ENCODE measurements around the gene PTPRA.
A peak's percentile ranks its signal among the peaks of the same experiment; 100 is the strongest.

Gene PTPRA

DNA sequence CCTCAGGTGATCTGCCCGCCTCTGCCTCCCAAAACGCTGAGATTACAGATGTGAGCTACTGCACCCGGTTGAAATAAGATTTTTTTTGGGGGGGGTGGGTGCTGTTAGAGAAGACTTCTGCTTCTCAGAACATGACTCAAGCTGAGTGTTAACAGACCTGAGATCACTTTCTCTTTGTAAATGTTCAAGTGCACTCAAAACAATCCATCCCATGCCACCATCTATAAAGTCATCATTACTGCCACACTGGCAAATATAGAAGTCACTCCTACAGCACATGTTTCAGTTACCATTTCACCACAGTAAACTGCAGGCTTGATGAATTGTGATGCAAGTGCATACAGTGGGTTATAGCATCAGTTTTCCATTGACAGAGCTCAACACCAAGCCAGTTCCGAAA lies 23.8 kb upstream of the PTPRA start:
- DNase-seq (ENCODE audit: low read depth in 2 of 2), result no peak

DNA sequence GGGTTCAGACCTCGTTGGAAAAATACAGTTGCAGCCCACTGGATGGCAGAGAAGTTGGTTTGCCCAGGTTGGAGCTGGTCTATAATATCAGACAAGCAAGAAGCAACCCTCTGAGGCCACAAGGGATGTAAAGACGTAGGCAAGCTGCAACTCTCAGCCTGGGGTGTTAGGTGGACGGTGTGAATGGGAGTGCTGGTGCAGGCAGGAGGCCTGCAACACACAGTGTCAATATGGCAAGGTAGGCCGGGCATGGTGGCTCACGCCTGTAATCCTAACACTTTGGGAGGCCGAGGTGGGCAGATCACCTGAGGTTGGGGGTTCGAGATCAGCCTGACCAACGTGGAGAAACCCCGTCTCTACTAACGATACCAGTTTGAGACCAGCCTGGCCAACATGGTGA lies 22.2 kb upstream of the PTPRA start:
- DNase-seq (ENCODE audit: low read depth in 2 of 2), result no peak

DNA sequence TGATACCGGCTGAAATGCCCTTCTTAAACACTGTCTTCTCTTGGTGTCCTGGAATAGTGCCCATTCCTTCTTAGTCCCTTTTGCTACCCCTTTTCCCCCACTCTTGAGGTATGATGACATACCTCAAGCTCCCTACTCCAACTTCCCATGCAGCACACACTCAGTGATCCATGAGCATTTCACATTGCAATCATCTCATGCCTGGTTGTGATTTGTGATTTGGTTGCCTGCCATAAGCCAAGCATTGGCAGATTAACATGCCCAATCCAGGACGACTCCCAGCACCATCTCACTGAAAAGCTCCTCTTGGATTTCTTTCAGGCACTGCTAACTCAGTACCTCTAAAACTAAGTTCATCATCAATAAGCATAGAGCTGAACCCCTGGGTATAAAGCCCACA lies 14.7 kb upstream of the PTPRA start:
- no peak for DNase-seq (ENCODE audit: low read depth in 2 of 2)

DNA sequence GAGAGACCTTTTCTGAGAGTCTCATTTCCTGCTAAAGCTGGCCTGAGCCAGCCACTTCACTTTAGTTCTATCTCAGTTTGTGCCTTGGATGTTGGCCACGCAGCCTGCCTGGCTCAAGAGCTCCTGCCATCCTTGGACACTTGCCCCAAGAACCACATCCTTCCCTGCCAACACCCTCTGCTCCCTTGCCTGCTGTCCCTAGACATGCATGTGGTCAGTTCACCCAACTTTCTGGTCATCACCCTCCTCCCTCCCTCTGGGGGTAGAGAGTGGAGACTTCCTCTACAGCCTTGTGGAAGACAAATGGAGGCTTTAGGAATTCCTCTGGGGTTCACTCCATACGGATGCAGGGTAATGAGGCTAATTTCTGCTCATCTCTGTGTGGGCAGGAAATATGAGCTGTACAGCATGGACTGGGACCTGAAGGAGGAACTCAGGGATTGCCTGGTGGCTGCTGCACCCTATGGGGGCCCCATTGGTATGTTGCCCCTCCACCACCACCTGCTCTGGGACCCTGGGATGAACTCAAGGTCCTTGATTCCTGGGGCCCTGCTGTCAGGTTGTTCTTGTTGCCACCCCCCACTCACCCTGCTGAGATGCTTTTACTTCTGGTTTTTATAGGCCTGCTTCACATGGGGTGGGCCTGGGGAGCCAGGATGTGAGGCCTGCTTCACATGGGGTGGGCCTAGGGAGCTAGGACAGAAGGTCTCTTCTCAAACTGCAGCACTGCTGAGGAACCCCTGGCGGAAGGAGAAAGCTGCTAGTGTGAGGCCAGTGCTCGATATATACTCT lies 13.8 kb upstream of the PTPRA start:
- no peak for DNase-seq (ENCODE audit: low read depth in 2 of 2)

DNA sequence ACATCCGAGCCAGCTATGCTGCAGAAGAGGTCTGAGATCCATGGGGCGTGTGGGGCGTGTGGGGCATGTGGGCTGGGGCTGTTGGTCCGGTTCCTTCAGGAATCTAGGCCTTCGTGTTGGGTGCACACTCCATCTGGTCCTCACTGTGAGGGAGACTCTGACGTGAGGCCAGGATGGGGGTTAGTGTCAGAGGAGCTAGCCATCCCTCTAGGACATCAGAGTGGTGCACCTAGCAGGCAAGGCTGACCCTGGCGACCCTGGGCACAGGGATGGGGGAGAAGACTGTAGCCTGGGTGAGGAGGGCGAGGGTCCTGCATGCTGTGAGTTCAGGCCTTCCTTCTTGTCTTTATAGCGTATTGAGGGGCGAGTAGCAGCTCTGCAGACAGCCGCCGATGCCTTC lies 8.7 kb upstream of the PTPRA start:
- no peak for DNase-seq (ENCODE audit: low read depth in 2 of 2)

DNA sequence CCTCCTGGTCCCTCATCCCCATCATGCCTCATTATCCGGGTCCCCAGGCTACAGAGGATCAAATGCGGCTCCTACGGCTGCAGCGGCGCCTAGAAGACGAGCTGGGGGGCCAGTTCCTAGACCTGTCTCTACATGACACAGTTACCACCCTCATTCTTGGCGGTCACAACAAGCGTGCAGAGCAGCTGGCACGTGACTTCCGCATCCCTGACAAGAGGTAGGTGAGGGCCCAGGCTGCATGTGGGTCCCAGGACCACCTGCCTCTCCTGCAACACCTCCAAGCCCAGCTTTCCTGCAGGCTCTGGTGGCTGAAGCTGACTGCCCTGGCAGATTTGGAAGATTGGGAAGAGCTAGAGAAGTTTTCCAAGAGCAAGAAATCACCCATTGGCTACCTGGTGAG lies 8.2 kb upstream of the PTPRA start:
- no peak for DNase-seq (ENCODE audit: low read depth in 2 of 2)

DNA sequence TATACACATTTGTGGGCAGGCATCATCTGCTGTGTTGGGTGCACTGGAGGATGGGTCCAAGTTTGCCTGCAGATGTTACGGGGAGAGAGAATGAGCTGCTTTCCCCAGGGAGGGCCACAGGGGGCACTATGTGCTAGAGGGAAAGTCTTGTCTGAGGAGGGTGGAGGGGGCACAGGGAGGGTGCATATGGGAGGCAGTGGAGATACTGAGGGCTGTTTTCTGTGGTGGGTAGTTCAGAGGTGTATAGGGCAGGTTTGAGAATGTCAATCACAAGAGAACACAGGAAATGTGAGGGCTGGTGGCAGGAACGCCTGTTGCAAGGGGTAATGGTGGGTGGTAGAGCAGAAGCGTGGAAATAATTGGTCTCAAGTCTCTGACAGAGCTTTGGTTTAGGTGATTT lies 7.7 kb upstream of the PTPRA start:
- peak in 1 of 2 donors; percentile 43 for DNase-seq (ENCODE audit: low read depth in 2 of 2)

DNA sequence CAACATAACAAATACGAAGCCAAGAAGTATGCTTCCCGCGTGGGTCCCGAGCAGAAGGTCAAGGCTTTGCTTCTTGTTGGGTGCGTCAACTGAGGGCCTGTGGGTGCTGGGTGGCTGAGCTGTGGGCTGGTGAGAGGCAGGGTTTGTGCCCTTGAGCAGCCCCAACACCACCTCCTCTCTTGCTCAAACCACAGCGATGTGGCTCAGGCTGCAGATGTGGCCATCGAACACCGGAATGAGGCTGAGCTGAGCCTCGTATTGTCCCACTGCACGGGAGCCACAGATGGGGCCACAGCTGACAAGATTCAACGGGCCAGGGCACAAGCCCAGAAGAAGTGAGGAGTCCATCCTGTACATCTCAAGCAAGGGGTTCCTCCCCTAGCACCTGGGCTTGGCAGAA lies 7.0 kb upstream of the PTPRA start:
- no peak for DNase-seq (ENCODE audit: low read depth in 2 of 2)

DNA sequence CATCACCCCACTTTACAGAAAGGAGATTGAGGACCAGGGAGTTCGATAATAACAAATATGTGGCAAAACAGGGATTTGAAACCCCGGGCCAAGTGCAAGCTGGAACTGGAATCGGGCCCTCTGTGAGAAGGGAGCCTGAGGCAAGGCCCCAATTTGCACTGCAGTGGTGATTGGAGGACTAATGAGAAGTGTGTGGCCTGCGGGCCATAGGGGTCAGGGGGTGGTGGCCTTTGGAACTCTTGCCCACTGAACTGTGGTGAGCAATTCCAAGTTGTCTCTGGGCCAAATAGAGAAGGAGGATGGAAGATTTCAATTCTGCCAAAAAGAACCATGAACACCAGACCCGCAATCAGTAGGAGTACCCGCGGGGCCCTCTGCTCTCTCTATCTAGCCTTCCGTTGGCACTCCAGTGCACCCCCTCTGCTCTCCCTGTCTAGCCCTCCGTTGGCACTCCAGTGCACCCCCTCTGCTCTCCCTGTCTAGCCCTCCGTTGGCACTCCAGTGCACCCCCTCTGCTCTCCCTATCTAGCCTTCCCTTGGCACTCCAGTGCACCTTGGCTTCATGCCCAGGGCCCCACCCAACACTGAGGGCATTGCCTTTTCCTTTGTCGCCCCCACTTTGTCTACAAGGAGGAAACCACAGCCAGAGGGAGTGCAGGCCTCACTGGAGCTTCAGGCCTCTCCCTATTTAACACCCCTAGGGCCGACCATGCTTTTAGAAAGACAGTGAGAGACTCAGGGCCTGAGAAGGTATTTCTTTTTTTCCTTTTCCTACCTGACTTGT lies 6.0 kb upstream of the PTPRA start:
- DNase-seq (ENCODE audit: low read depth in 2 of 2), result no peak

DNA sequence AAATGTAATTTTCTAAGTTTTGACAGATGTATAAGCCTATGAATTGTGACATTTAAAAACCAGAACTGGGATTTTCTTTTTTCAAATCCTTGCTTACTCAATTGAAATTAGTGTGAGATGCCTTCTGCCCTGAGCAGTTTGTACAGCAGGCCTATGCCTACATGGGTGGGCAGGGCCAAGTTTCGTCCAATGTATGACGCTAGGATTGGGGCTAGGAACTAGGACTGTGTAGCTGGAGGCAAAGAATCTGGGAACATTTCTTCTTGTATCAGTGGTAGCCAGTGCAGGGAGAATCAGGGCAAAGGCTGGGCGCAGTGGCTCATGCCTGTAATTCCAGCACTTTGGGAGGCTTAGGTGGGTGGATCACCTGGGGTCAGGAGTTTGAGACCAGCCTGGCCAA lies 3.9 kb upstream of the PTPRA start:
- no peak for DNase-seq (ENCODE audit: low read depth in 2 of 2)

DNA sequence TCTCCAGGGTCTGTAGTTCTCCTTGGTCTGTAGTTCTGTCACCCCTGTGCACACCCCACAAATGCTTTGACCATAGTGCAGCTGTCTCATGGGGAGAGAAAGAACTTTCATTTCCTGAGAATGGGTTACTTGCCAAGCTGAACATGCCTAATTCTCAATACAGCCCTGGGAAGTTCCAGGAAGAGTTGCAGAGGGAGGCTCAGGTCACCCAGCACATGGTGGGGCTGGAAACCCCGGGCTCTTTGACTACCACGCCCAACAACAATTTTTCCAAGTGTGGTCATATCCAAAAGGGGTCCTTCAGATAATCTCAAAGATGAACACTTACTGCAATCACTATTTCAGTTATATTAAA lies 2.2 kb upstream of the PTPRA start:
- DNase-seq (ENCODE audit: low read depth in 2 of 2), result no peak

DNA sequence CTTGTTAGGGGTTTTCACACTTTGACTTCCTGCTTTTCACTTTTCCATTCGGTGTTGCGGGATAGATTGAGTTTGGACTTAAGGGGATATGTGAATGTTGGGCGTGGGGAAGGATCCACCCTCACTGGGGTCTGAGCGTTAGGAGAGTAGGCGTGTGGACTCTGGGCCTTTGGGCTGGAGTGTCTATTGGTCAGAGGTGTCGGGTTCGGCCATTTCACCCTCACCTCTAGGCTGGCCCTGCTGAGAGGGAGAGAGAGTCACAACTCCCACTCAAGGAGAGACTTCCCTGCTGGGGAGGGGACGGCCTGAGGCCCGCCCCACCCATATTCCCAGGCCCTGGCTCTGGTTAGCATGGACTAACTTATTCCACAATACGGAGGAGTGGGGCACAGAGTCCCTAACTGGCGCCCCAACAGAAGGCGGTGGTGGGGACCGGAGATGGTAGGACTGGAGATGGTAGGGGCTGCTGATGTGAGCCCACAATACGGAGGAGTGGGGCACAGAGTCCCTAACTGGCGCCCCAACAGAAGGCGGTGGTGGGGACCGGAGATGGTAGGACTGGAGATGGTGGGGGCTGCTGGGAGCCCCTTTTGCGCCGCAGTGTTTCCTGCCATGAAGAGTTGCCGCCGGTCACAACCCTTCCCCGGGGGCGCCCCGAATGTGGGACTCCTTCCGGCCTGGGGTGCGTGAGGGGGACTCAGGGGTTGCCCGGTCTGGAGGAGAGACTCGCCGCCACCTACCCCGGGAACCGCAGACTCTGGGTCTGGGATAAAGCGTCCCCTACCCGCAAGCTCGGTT lies 1.4 kb upstream of the PTPRA start:
- DNase-seq (ENCODE audit: low read depth in 2 of 2), result no peak

DNA sequence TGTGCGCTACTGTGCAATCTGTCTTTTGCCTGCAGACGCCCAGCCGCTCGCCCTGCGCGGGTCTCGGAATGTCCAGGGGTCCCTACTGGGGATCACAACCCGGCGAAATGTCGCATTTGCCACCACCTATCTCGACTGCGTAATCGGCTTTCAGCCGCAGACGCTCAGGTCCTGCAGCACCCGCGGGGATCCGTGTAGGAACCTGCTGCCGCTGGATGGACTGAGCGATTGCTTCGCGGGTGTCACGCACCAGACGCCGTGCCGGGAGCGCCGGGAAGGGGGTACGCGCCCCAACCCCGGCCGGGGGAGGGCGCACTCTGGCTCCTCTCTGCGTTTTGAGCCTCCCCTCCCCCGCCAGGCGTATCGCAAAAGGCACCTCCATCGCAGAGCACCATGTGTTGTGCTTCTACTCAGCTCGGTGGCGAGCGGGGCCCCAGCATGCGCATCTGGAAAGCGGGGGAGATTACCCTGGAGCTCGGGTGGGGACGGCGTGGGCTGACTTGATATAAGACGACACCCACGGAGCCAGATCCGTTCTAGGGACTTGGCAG lies 747 bp upstream of the PTPRA start:
- DNase-seq (ENCODE audit: low read depth in 2 of 2), result peak; percentile 64 to 72

DNA sequence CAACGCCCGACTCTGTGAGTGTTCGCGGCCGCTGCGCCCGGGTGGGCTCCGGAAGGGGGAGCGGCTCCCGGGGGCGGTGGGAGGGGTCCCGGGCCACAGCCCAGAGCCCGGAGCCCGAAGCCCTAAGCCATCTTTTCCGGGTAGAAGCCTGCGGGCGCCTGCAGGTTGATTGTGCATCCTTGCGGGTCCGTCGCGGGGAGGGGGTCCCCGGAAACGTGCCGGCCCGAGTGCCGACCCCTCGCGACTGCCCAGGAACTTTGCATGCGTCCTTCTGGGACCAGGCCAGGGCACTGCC lies 413 bp downstream of the PTPRA start:
- peak; percentile 27 to 35 for DNase-seq (ENCODE audit: low read depth in 2 of 2)

DNA sequence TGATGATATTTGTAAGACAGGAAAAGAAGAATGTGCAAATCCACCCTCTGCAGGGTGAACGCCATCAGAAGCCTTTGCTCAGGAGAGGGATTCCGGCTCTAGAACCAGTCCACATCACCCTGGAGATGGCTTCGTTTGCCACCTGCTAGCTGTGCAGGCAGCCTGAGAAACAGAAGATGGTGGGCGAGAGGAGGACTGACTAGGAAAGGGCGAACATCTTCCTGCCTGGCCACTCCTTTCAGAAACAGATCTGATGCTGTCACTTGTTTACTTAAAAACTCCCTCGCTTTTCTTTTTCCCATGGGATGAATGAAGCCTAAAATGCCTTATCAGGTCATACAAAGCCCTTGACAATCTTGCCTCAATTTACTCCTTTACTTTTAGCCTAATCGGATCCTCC lies 1.2 kb downstream of the PTPRA start:
- no peak for DNase-seq (ENCODE audit: low read depth in 2 of 2)

DNA sequence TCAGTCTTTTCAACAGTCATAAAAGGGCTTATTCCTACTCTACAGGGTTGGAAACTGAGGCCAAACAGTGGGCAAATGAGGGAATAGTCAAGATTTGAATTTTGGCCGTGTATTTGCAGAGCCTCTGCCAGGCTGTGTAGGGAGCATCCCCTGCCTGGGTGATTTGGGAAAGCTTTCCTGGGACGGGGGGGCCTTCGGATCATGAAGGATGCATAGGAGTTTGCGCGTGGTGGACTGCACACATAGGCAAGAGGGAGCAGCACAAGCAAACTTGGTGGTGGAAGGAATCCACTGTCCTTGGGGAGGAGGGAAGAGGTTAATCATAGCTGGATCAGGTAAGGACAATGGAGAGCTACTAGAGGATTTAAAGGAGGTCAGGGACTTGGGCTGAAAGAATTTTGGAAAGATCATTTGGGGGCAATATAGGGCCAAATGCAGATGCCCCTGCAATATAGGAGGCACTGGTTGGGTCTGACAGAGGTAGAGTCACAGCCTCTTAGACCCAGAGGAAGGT lies 2.5 kb downstream of the PTPRA start:
- DNase-seq (ENCODE audit: low read depth in 2 of 2), result no peak

DNA sequence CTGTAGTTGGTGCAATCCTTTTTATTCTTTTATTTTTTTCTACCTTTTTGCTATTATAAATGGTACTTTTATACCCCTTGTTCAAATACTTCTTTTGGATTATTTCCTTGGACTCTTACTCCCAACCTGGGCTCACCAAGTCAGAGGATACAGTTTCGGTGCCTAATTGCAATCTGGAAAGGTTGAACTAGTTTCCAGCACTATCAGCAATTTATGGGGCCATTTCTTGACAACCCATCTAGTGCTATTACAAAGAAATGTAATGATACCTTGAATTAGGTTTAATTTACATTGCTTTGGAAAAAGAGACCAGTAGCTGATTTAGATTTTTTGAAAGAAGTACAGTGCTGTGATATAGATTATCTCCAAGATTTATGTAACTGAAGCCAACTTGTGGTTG lies 5.2 kb downstream of the PTPRA start:
- DNase-seq (ENCODE audit: low read depth in 2 of 2), result no peak

DNA sequence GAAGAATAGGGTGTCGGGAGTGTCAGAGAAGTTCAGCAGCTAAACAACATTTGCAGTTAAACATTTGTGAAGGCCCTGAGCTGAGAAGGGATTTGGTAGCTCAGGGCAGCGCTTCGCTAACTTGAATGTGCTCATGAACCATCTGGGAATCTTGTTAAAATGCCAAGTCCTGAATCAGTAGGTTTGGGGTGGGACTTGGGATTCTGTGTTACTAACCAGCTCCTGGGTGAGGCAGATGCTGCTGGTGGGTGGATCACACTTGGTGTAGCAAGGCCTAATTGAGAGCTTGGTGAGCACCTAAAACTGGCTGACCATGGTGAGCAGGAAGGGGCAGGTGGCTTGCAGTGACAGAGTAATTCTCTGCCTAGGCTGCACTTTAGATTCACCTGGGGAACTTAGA lies 5.9 kb downstream of the PTPRA start:
- no peak for DNase-seq (ENCODE audit: low read depth in 2 of 2)

DNA sequence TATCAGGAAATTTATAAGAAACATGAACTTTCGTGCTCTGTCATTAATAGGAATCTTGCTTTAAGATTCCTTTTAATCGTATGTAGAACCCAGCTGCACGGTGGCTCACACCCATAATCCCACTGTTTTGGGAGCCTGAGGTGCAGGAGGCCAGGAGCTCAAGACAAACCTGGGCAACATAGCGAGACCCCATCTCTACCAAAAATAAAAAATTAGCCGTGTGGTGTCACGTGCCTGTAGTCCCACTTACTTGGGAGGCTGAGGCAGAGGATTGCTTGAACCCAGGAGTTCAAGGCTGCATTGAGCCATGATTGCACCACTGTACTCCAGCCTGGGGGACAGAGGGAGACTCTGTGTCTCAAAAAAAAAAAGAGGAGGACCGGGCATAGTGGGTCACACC lies 7.4 kb downstream of the PTPRA start:
- no peak for DNase-seq (ENCODE audit: low read depth in 2 of 2)

DNA sequence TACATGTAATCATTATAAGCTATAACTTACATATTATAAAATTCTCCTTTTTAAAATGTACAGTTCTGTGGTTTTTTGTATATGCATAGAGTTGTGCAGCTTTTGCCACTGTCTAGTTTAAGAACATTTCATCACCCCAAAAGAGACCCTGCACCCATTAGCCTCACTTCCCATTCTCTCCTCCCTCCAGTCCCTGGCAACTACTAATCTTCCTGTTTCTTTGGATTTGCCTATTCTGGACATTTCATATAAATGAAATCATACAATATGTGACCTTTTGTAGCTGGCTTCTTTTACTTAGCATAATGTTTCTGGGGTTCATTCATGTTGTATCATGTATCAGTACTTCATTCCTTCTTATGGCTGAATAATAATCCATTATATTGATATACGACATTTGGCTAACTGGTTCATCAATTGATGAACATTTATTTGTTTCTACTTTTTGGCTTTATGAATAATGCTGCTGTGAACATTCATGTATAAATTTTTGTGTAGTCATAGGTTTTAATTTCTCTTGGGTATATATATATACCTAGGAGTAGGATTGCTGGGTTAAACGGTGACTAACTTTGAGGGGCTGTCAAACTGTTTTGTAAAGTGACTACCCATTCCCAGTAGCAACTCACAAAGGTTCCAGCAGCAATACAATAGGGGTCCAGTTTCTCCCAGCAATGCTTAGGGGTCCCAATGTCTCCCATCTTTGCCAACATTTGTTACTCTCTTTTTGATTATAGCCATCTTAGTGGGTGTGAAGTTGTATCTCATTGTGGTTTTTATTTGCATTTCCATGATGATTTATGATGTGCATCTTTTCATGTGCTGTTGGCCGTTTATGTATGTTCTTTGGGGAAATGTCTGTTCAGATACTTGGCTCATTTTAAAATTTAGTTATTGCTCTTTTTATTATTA lies 10.7 kb downstream of the PTPRA start:
- DNase-seq (ENCODE audit: low read depth in 2 of 2), result no peak

DNA sequence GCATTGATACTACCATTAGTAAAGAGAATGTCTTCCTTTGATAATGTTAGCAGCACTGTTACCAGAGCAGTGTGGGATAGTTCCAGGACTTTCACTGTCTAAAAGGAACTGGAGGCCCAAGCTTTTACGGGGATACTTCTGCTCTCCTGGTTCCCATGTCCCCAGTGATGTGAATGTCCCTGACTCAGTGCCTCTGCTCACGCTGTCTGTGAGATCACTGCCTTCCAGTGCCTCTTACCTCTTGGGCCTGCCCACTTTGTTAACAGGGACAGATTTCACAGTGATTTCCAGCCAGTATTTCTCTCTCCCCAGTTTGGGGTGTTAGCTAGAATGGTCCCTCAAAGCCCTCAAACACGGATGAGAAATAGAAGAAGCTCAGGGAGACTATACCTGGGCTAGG lies 14.4 kb downstream of the PTPRA start:
- no peak for DNase-seq (ENCODE audit: low read depth in 2 of 2)
